Stimulated activated CD4-positive, alpha-beta T cell treated with anti-CD3 and anti-CD28 coated beads, Interleukin-2, amount 100 ng/mL, for 4 hours (primary cell): Measurements from ENCODE around the gene KIF22.
"Not testable (repeated sequence)": the region's sequence is repeated elsewhere in the genome, so short reads cannot be mapped to it uniquely, and the experiment has no call there.

Source experiments
- DNase-seq: peaks from one replicate; pipeline ENCODE4 v3.0.0-alpha.2; 2020; ENCODE audit warnings: low read depth

Gene KIF22

DNA sequence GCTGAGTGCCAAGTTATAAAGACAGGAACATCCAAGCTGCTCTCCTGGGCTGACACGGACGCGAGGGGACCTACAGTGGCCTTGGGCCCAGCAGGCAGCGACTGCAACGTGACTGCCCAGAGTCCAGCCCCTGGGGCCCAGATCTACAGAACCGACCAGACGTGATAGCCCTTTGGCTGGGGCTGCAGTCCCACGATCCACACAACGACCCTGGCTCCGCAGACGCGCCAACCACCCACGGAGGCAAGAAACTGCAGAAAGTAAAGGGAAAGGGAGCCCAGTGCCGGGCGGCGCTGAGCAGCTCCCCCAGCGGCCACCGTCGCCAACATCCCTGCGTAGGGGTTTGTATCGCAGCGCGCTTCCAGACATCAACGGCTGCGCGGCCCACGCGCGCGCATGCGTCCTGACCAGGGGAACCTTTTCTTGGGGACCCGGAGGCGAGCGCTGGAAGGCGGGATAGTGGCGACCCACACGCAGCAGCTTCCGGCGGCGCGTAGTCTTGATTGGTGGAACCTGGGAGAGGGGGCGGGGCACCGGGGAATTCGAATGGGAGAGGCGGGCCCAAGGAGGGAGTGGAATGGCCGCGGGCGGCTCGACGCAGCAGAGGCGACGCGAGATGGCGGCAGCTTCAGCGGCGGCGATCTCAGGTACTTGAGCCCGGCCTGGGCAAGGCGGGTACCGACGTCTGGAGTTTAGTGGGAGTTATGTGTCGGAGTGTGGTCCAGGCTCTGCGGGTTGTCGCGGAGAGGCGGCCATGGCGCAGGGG, at the start of gene KIF22:
TSS of gene KIF22 (plus strand) at position 569 of the 766 bp plus-strand sequence. CDS start at position 578, 9 bp downstream.
- peak; percentile 99 for DNase-seq

DNA sequence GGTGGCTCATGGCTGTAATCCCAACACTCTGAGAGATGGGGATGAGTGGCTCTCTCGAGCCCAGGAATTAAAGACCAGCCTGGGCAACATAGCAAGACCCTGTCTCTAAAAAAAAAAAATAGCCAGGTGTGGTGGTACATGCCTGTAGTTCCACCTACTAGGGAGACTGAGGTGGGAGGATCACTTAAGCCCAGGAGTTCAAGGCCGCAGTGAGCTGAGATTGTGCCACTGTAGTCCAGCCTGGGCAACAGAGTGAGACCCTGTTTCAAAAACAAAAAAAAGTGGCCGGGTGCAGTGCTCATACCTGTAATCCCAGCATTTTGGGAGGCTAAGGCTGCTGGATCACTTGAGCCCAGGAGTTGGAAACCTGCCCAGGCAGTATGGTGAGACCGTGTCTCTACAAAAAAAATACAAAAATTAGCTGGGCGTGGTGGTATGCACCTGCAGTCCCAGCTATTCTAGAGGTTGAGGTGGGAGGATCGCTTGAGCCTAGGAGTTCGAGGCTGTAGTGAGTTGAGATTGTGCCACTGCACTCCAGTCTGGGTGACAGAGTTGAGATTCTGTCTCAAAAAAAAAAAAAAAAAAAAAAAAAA, 47.8 kb upstream of the KIF22 start:
- no peak for DNase-seq

GRCh38 chr16:29743475-29743826, 47.1 kb upstream of the KIF22 start:
- no peak for DNase-seq

DNA sequence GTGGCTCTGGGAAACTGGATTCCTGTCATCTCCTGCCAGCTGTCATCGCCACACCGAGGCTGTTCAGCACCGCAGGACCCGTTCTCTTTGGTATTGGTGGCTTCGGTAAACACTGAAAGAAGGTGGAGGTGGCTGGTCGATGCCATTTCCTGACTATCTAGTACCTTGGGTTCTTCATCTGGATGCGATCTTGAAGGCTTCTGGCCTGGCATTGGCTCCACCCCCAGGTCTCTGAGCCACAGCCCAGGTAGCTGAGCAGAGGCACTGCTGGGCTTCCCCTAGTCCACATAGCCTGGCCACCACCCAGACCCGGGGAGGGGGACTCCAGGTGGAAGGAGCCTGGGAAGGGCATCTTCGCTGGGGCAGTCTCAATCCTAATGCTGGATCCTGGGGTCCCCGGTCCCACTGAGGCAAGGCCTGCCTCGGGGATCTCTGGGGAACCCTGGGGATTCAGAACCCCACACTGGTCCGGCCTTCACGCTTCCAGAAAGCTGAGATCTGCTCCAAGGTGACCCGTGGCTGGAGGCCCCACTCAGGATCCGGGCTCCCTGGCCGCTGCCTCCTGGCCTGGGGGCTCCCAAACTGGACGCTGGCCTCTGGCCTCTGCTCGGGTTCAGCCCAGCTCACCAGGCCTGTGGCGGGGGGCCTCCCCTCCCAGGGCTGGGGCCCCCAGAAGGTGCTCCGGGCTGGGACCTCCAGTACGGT, 46.6 kb upstream of the KIF22 start:
- no peak for DNase-seq

DNA sequence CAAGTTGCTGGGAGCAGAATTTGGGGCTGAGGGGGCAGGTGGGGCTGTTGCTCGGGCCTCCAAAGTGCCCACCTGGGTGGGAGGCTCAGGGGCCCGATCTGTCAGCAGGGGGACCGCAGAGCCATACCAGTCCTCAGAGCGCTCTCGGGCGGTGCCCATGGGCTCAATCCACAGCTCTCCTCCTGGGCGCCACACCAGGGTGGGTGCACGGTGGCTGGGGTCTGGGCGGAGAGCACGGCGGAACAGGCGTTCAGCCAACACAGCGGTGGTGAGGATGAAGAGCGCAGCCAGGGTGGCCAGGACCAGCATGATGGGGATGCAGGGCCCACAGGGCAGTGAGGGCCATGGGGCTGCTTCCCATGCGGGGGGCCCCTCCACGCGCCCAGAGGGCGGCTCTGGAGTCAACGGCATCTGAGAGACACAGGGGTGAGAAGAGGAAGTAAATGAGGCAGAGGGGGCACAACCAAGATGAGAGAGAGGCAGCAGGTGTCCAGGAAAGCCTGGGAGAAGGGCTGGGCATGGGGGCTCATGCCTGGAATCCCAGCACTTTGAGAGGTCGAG, 45.9 kb upstream of the KIF22 start:
- DNase-seq = no peak

DNA sequence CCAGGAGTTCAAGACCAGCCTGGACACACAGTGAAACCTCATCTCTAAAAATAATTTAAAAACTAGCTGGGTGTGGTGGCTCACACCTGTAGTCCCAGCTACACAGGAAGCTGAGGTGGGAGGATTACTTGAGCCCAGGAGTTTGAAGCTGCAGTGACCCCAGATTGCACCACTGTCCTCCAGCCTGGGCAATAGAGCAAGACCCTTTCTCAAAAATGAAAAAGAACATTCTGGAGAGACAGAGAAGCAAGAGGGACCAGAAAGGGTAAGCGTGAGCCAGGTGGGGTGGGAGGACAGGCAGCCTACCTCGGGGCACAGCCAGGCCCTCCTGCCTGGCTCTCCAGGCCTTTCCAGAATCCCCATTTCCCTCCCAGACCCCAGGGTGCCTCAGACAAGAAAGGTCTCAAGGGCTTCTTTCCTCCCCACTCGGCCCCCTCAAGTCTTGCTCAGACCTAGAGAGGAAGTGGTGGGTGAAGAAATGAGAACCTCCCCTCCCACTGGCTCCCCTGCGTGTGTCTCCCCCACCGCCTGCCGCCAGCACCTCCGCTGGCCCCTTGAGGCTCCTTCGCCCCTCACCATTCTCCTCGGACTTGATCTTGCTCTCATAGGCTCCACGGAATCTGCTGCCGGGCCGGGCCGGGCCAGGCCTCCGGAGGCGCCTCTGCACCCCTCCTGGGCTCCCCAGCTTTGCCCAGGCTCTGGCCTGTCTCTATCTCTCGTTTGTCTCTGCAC, 45.3 kb upstream of the KIF22 start:
- DNase-seq = peak; percentile 29

- peak; percentile 64 for DNase-seq
Observed at GRCh38 chr16:29745853-29746345, 44.7 kb upstream of the KIF22 start, which contains the start of gene C16orf54. TSS of gene C16orf54 (minus strand) at chr16:29745990. CDS start at chr16:29744951, 1,039 bp downstream.

GRCh38 chr16:29746518-29746917, 44.0 kb upstream of the KIF22 start:
- DNase-seq = not testable (repeated sequence)

DNA sequence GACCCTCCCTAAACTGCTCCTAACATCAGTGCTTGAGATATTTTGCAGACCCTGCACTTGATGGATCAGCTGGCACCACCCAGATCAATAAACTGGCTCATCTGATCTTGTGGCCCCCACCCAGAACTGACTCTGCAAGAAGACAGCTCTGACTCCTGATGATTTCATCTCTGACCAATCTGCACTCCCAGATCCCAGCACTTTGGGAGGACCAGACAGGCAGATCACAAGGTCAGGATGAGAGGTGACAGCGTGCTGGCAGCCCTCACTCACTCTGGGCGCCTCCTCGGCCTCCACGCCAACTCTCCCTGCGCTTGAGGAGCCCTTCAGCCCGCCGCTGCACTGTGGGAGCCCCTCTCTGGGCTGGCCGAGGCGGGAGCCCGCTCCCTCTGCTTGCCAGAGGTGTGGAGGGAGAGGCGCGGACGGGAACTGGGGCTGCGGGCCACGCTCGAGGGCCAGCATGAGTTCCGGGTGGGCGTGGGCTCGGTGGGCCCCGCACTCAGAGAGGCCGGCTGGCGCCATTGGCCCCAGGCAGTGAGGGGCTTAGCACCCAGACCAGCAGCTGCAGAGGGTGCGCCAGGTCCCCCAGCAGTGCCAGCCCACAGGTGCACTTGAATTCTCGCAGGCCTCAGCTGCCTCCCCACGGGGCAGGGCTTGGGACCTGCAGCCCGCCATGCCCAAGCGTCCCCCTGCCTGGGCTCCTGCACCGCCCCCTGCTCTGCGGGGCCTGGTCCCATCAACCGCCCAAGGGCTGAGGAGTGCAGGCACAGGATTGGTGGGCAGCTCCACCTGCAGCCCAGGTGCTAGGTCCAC, 42.4 kb upstream of the KIF22 start:
- DNase-seq = no peak

- not testable (repeated sequence) for DNase-seq
Observed at GRCh38 chr16:29748760-29749149, 41.8 kb upstream of the KIF22 start.

GRCh38 chr16:29753516-29753915, 37.0 kb upstream of the KIF22 start:
- DNase-seq = no peak

DNA sequence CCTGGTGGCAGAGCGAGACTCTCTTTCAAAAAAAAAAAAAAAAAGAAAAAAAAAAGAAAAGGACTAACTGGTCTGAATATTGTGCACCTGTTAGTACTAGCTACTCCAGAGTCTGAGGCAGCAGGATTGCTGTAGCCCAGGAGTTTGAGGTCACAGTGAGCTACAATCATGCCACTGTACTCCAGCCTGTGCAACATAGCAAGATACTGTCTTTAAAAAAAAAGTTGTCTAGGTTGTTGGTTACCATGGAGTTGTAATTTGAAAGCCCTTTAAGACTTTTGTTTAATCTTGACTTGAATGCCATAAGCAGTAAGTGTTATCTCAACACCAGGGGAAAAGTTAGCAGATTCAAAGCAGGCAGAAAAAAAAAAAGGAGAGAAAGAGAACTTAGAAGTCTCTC, 33.9 kb upstream of the KIF22 start:
- no peak for DNase-seq

GRCh38 chr16:29757086-29757485, 33.5 kb upstream of the KIF22 start:
- not testable (repeated sequence) for DNase-seq

DNA sequence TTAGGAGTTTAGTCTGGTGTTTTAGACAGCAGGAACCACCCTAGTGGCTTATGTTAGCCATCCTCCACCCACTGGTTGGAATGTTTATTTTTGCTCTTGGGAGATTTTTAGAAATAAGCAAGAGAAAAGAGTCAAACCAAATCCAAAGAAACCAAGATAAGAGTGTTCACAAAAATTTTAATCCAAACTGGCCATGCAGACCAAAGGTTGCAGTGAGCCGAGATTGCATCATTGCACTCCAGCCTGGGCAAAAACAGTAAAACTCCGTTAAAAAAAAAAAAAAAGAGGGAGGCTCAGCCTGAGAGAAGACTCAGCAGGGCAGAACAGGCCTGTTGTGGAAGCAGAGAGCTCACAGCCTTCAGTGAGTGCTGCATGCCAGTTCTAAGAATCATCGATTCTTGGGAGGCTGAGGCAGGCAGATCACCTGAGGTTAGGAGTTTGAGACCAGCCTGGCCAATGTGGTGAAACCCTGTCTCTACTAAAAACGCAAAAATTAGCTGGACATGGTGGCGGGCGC, 32.5 kb upstream of the KIF22 start:
- no peak for DNase-seq

DNA sequence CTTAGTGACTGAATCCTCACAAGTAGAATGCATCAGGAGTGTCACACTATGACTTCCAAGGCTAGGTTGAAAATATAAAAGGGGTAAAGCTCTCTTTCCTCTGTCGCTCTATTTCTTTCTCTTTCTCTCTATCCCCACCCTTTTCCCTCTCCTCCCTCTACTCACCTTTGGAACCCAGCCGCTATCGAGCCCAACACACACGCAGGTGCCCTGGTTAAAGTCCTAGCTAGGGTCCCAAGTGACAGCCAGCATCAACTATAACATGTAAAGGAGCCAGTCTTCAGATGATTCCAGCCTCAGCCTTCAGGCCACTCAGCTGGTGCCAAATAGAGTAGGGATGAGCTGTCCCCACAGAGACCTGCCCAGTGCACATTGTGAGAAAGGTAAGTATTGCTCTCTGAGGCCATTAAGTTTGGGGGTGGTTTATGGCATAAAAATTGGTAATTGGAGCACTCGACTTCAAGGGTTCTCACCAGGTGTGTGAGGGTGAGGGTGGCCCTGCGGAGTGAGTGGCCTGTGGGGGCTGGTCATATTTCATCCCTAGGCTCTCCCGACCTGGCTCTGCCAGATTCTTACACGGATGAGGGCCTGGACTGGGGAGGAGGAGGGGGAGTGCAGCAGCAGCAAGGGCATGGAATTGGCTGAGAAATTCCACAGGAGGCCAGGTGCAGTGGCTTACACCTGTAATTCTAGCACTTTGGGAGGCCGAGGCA, 29.8 kb upstream of the KIF22 start:
- no peak for DNase-seq

DNA sequence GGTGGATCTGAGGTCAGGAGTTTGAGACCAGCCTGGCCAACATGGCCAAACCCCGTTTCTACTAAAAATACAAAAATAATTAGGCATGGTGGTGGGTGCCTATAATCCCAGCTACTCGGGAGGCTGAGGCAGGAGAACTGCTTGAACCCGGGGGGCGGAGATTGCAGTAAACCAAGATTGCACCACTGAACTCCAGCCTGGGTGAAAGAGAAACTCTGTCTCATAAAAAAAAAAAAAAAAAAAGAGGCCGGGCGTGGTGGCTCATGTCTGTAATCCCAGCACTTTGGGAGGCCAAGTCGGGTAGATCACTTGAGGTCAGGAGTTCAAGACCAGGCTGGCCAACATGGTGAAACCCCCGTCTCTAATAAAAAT, 29.3 kb upstream of the KIF22 start:
- not testable (repeated sequence) for DNase-seq

DNA sequence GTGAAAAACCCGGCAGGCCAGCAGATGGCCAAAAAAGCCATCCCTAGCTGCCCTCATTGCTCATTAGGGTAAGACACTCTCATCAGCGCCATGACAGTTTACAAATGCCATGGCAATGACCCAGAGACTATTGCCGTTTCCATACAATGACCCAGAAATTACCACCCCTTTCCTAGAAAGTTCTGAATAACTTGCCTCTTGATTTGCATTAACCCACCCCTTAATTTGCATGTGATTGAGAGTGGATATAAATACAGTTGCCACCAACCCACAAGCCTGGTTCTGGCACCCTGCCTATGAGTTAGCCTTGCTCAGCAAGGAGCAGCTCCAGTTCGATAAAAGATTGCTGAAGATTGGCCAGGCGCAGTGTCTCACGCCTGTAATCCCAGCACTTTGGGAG, 28.7 kb upstream of the KIF22 start:
- no peak for DNase-seq

DNA sequence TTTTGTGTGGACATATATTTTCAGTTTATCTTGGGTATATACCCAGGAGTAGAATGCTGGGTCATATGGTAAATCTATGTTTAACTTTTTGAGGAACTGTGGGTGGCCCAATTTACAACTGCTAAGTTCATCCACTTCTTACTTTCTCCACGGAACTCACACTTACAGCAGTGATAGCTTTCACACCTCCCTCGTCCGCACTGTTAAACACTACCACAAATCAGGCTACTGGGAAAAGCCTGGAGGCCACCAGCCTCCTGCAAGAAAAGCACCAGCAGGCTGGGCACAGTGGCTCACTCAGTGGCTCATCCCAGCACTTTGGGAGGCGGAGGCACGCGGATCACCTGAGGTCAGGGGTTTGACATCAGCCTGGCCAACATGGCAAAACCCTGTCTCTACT, 27.2 kb upstream of the KIF22 start:
- DNase-seq = no peak

GRCh38 chr16:29765167-29766032, 25.2 kb upstream of the KIF22 start:
- DNase-seq = no peak
